Stromal cell of bone marrow (primary cell): Measurements from ENCODE around the gene RC3H1.
"Not testable (repeated sequence)": the region's sequence is repeated elsewhere in the genome, so short reads cannot be mapped to it uniquely, and the experiment has no call there.

Experiments used
- DNase-seq: peaks from one replicate; pipeline ENCODE4 v3.0.0-alpha.2; 2012; ENCODE audit warnings: low read depth

Gene RC3H1

GRCh38 chr1:173946380-173946921 is 75.7 kb downstream of the RC3H1 start:
- DNase-seq, result no peak

- no peak for DNase-seq
Observed at GRCh38 chr1:173937062-173937461, 85.1 kb downstream of the RC3H1 start.

- no peak for DNase-seq
Observed at GRCh38 chr1:173934440-173934839, 87.7 kb downstream of the RC3H1 start.

GRCh38 chr1:173930541-173930940 is 91.6 kb downstream of the RC3H1 start:
- not testable (repeated sequence) for DNase-seq

- no peak for DNase-seq
Observed at GRCh38 chr1:173925306-173926242, 96.6 kb downstream of the RC3H1 start.

- no peak for DNase-seq
Observed at GRCh38 chr1:173920861-173921260, 101.3 kb downstream of the RC3H1 start.

- DNase-seq, result no peak
Observed at GRCh38 chr1:173917635-173918493, 104.3 kb downstream of the RC3H1 start.

GRCh38 chr1:173917149-173917548 is 105.0 kb downstream of the RC3H1 start, which contains the start of gene SERPINC1:
SERPINC1 (minus strand) TSS chr1:173917327; CDS start chr1:173917259, 68 bp downstream.
- DNase-seq, result no peak

- DNase-seq, result no peak
Observed at GRCh38 chr1:173916667-173917066, 105.5 kb downstream of the RC3H1 start.

GRCh38 chr1:173915596-173915995 is 106.6 kb downstream of the RC3H1 start:
- DNase-seq, result no peak

- DNase-seq, result peak; percentile 3
Observed at GRCh38 chr1:173914366-173914871, 107.7 kb downstream of the RC3H1 start.

GRCh38 chr1:173913111-173913510 is 109.0 kb downstream of the RC3H1 start:
- DNase-seq, result no peak

GRCh38 chr1:173903827-173904531 is 118.2 kb downstream of the RC3H1 start:
- no peak for DNase-seq

- no peak for DNase-seq
Observed at GRCh38 chr1:173900992-173901391, 121.2 kb downstream of the RC3H1 start.

- DNase-seq, result no peak
Observed at GRCh38 chr1:173900427-173900826, 121.7 kb downstream of the RC3H1 start.

GRCh38 chr1:173894189-173894588 is 128.0 kb downstream of the RC3H1 start:
- no peak for DNase-seq

- no peak for DNase-seq
Observed at GRCh38 chr1:173893611-173894010, 128.5 kb downstream of the RC3H1 start.

- no peak for DNase-seq
Observed at GRCh38 chr1:173889885-173890284, 132.3 kb downstream of the RC3H1 start.

GRCh38 chr1:173888749-173889148 is 133.4 kb downstream of the RC3H1 start:
- DNase-seq, result no peak

- DNase-seq, result no peak
Observed at GRCh38 chr1:173887627-173888026, 134.5 kb downstream of the RC3H1 start.
